HCT116 (cell line): ENCODE results near the gene RALGPS2. TPM values are rescaled to one million over a fixed set of nuclear protein-coding genes. Genes with fewer than 3 reads are reported as not detected.

Source experiments
- ATAC-seq: fragments of 200-7000 bp; cut with Tn5 transposase; 2 replicates; pipeline ENCODE4 v1.9.1; 2020; ENCODE audit warnings: mild to moderate bottlenecking, moderate library complexity
- BruUV-seq: library from RNA; stranded (reverse); fragments of 400-500 nt; replicated peaks from 2 replicates; lab custom pipeline; 2021; lab: Mats Ljungman, UMichigan
- CTCF ChIA-PET: fragments of 300-600 bp; sonication (Branson Sonifier 250); formaldehyde crosslinking; loops from one replicate; lab custom pipeline; 2021; ENCODE audit warnings: antibody characterized with exemption; lab: Charles Lee
- POLR2A ChIA-PET: fragments of 300-600, 350-600 bp; sonication (Branson Sonifier 250); formaldehyde crosslinking; loops from one replicate; lab custom pipeline; 2021; ENCODE audit warnings: antibody characterized with exemption; lab: Charles Lee
- RAD21 ChIA-PET, 2 experiments: fragments of 300-600 bp; sonication (Branson Sonifier 250); formaldehyde crosslinking; loops; one replicate each; lab custom pipeline; 2023; ENCODE audit warnings: low total read pairs in 2 of 2; ENCODE audit not compliant: uncharacterized antibody in 2 of 2, unreplicated experiment in 2 of 2, low non-redundant PET in 1 of 2; lab: Charles Lee
- DNase-seq: peaks from one replicate; pipeline ENCODE4 v3.0.0-alpha.2; 2010; ENCODE audit warnings: low read depth, low spot score
- H2AFZ ChIP-seq: fragments of 200-600 bp; shearing (Covaris generic), sonication (generic); 2 replicates; pipeline ENCODE4 v1.6.1; 2017; ENCODE audit warnings: low read depth, mixed run types, mixed read lengths, antibody characterized with exemption, low read length; ENCODE audit not compliant: poor library complexity, severe bottlenecking
- H3K27ac ChIP-seq: 2 replicates; pipeline ENCODE4 v1.5.1; 2012; ENCODE audit warnings: low read depth, low read length
- H3K27me3 ChIP-seq: fragments of 200-600 bp; sonication (generic); 2 replicates; pipeline ENCODE4 v1.6.1; 2016; ENCODE audit warnings: mixed run types, low read length, mixed read lengths; ENCODE audit not compliant: insufficient read depth
- H3K36me3 ChIP-seq, 2 experiments: fragments of 200-500 bp in 1 of 2; fragments of 200-600 bp in 1 of 2; sonication (Bioruptor generic) in 1 of 2; sonication (generic) in 1 of 2; 2 replicates each; pipeline versions ENCODE4 v1.5.1 to v1.6.1; 2014 to 2016; ENCODE audit warnings: low read length in 2 of 2, inconsistent platforms in 1 of 2, mixed read lengths in 1 of 2, mixed run types in 1 of 2; ENCODE audit not compliant: insufficient read depth in 2 of 2, control insufficient read depth in 1 of 2
- H3K4me1 ChIP-seq, 2 experiments: fragments of 200-600 bp in 1 of 2; sonication (generic) in 1 of 2; 2 replicates each; pipeline versions ENCODE4 v1.5.1 to v1.6.1; 2012 to 2017; ENCODE audit warnings: low read length in 2 of 2, inconsistent platforms in 1 of 2, mild to moderate bottlenecking in 1 of 2, mixed read lengths in 1 of 2, mixed run types in 1 of 2, moderate library complexity in 1 of 2; ENCODE audit not compliant: insufficient read depth in 2 of 2, control insufficient read depth in 1 of 2
- H3K4me2 ChIP-seq: fragments of 200-600 bp; sonication (generic); 2 replicates; pipeline ENCODE4 v1.6.1; 2017; ENCODE audit warnings: mixed run types, low read length, mixed read lengths
- H3K4me3 ChIP-seq, 2 experiments: fragments of 200-600 bp in 1 of 2; sonication (generic) in 1 of 2; replicated peaks in 1 of 2; 2 replicates each; pipeline ENCODE4 v1.5.1; 2011 to 2016; ENCODE audit warnings: low read length in 2 of 2, control low read depth in 1 of 2, low read depth in 1 of 2, mild to moderate bottlenecking in 1 of 2, mixed read lengths in 1 of 2, mixed run types in 1 of 2
- H3K79me2 ChIP-seq: fragments of 200-600 bp; sonication (generic); 2 replicates; pipeline ENCODE4 v1.6.1; 2017; ENCODE audit warnings: mild to moderate bottlenecking, mixed run types, low read length, moderate library complexity, mixed read lengths; ENCODE audit not compliant: insufficient read depth
- H3K9ac ChIP-seq: fragments of 200-600 bp; sonication (generic); 2 replicates; pipeline ENCODE4 v1.6.1; 2016; ENCODE audit warnings: low read length, mixed read lengths
- H3K9me2 ChIP-seq: fragments of 200-600 bp; sonication (generic), shearing (Covaris generic); 2 replicates; pipeline ENCODE4 v1.6.1; 2017; ENCODE audit warnings: mixed run types, mild to moderate bottlenecking, moderate library complexity; ENCODE audit not compliant: insufficient read depth
- H3K9me3 ChIP-seq, 2 experiments: fragments of 200-500 bp in 1 of 2; fragments of 200-600 bp in 1 of 2; sonication (Bioruptor generic) in 1 of 2; sonication (generic) in 1 of 2; 2 replicates each; pipeline ENCODE4 v1.6.1; 2014 to 2017; ENCODE audit warnings: low read length in 2 of 2, mixed read lengths in 2 of 2, inconsistent platforms in 1 of 2, low read depth in 1 of 2, mild to moderate bottlenecking in 1 of 2, mixed run types in 1 of 2, moderate library complexity in 1 of 2; ENCODE audit not compliant: control insufficient read depth in 1 of 2, insufficient read depth in 1 of 2
- H4K20me1 ChIP-seq: fragments of 200-600 bp; sonication (generic), shearing (Covaris generic); 2 replicates; pipeline ENCODE4 v1.6.1; 2017; ENCODE audit warnings: mixed run types, mild to moderate bottlenecking, moderate library complexity; ENCODE audit not compliant: insufficient read depth
- CEBPB ChIP-seq: IDR thresholded peaks from 2 replicates; pipeline ENCODE4 v1.6.1; 2012; ENCODE audit warnings: low read depth
- CTCF ChIP-seq, 3 experiments: fragments of 200-600 bp in 1 of 3; sonication (generic) in 1 of 3; IDR thresholded peaks in 2 of 3; conservative IDR thresholded peaks in 1 of 3; 2 replicates each; pipeline ENCODE4 v1.5.1; 2012 to 2017; ENCODE audit warnings: low read depth in 2 of 3, low read length in 2 of 3, antibody characterized with exemption in 1 of 3, borderline replicate concordance in 1 of 3, control low read depth in 1 of 3, mild to moderate bottlenecking in 1 of 3, mixed read lengths in 1 of 3, mixed run types in 1 of 3, moderate library complexity in 1 of 3; ENCODE audit not compliant: insufficient read depth in 1 of 3
- ELF1 ChIP-seq: IDR thresholded peaks from 2 replicates; pipeline ENCODE4 v1.6.1; 2012; ENCODE audit warnings: low read depth, borderline replicate concordance
- SIN3A ChIP-seq: IDR thresholded peaks from 2 replicates; pipeline ENCODE4 v1.6.1; 2012; ENCODE audit warnings: low read depth
- TCF7L2 ChIP-seq: IDR thresholded peaks from 2 replicates; pipeline ENCODE4 v1.7.0; 2011; ENCODE audit warnings: borderline replicate concordance, inconsistent platforms; ENCODE audit not compliant: insufficient read depth, insufficient read length; ENCODE audit errors: extremely low read depth
- ZNF274 ChIP-seq: fragments of 200-500 bp; sonication (Bioruptor generic); IDR thresholded peaks from 2 replicates; pipeline ENCODE4 v1.6.1; 2014; ENCODE audit warnings: mild to moderate bottlenecking, low read depth, low read length, inconsistent platforms
- intact Hi-C: fragments of 100-400 bp; cut with micrococcal nuclease; formaldehyde crosslinking; loops from 2 replicates; pipeline ENCODE4 v1.10.0; 2022
- total RNA-seq: library from RNA; stranded (reverse); gene quantifications from one replicate; pipeline ENCODE4 v1.2.1, GENCODE V29; 2021; ENCODE audit not compliant: unreplicated experiment

The RALGPS2 gene
- total RNA-seq, 1 experiment from 2014 or later: 25.6 TPM

GRCh38 chr1:178942285-178943198 is 217.5 kb downstream of the RALGPS2 start:
- intact Hi-C loops: no loop called here
- Histone ChIP-seq H3K9me3 (no peaks in the 10 kb centered on the region), H3K27me3 (no peaks in the 10 kb centered on the region), H3K4me3 (no peak overlapping the region), H4K20me1 (no peaks in the 10 kb centered on the region), H3K4me1 (no peaks in the 10 kb centered on the region), H3K4me2 (no peak overlapping the region), H3K36me3 (no peaks in the 10 kb centered on the region), H2AFZ (no peak overlapping the region), H3K9ac (no peak overlapping the region)
- DNase-seq (no peak), ATAC-seq (no peak)
- RAD21 ChIA-PET: no interaction called here
- BruUV-seq: no TSS peak
- POLR2A ChIA-PET: interaction anchor here (0.6 kb wide), 1 partner anchor 619 kb away, joined by 3 read pairs; no protein-coding TSS in a partner anchor
- TF ChIP-seq ZNF274: no peak
- TF ChIP-seq CTCF (IDR thresholded peaks at IDR 0.05 in 2 of 3, conservative IDR thresholded peaks at IDR 0.05 in 1 of 3; ENCODE audit: borderline replicate concordance in 1 of 3, insufficient read depth in 1 of 3, low read depth in 2 of 3, low read length in 2 of 3): no peak
- no peak for TF ChIP-seq CEBPB
- TF ChIP-seq, all 23 proteins: peak for 0
- Histone ChIP-seq H3K27ac (no peak overlapping the region), H3K79me2 (no peaks in the 10 kb centered on the region), H3K9me2 (no peaks in the 10 kb centered on the region)
- CTCF ChIA-PET: no interaction called here

GRCh38 chr1:178944729-178945128 is 219.7 kb downstream of the RALGPS2 start:
- Histone ChIP-seq H3K4me2 (no peak overlapping the region), H2AFZ (no peak overlapping the region), H3K79me2 (no peaks in the 10 kb centered on the region), H3K4me1 (no peaks in the 10 kb centered on the region), H3K9ac (no peak overlapping the region), H3K36me3 (no peaks in the 10 kb centered on the region), H3K27me3 (no peaks in the 10 kb centered on the region), H3K4me3 (no peak overlapping the region), H3K27ac (no peak overlapping the region), H3K9me3 (no peaks in the 10 kb centered on the region), H4K20me1 (no peaks in the 10 kb centered on the region), H3K9me2 (no peaks in the 10 kb centered on the region)
- POLR2A ChIA-PET: interaction anchor here (0.7 kb wide), 1 partner anchor 26 kb away, joined by 4 read pairs; no protein-coding TSS in a partner anchor
- intact Hi-C loops: no loop called here
- DNase-seq (no peak), ATAC-seq (no peak)
- RAD21 ChIA-PET: no interaction called here
- TF ChIP-seq SIN3A (no peak), ELF1 (no peak), CEBPB (no peak), TCF7L2 (no peak)
- CTCF ChIA-PET: no interaction called here
- no TSS peak for BruUV-seq
